IMR-90 (cell line): Measurements from ENCODE around the gene CDC7. TPM values are rescaled to one million over a fixed set of nuclear protein-coding genes. Genes with fewer than 3 reads are reported as not detected.

Experiments used
- ATAC-seq: fragments of 200-7000 bp; cut with Tn5 transposase; 2 replicates; pipeline ENCODE4 v1.9.1; 2020; ENCODE audit warnings: low read depth, mild to moderate bottlenecking, moderate library complexity
- BruUV-seq: library from RNA; stranded (reverse); fragments of 400-500 nt; replicated peaks from 2 replicates; lab custom pipeline; 2021; lab: Mats Ljungman, UMichigan
- CTCF ChIA-PET: fragments of 300-600 bp; formaldehyde crosslinking; extraction: SDS; loops from one replicate; lab custom pipeline; 2021; ENCODE audit warnings: antibody characterized with exemption; lab: Yijun Ruan, JAX
- POLR2A ChIA-PET: fragments of 300-600 bp; sonication (Branson Sonifier 250); formaldehyde crosslinking; loops from one replicate; lab custom pipeline; 2022; ENCODE audit warnings: antibody characterized with exemption; ENCODE audit not compliant: unreplicated experiment; lab: Charles Lee
- DNase-seq: peaks from one replicate; pipeline ENCODE4 v3.0.0; 2013
- H2AFZ ChIP-seq: replicated peaks from 2 replicates; pipeline ENCODE3; 2013; ENCODE audit warnings: low read length, mild to moderate bottlenecking; ENCODE audit not compliant: poor library complexity
- H2AK5ac ChIP-seq: 2 replicates; pipeline ENCODE4 v1.6.1; 2013; ENCODE audit warnings: low read depth, low read length, inconsistent platforms
- H2AK9ac ChIP-seq: replicated peaks from 2 replicates; pipeline ENCODE3; 2013; ENCODE audit warnings: mild to moderate bottlenecking, low read depth, low read length, moderate library complexity; ENCODE audit not compliant: poor library complexity
- H2BK120ac ChIP-seq: 2 replicates; pipeline ENCODE4 v1.6.1; 2013; ENCODE audit warnings: low read depth, low read length, inconsistent platforms
- H2BK15ac ChIP-seq: 3 replicates; pipeline ENCODE4 v1.6.1; 2013; ENCODE audit warnings: low read depth, low read length, inconsistent platforms
- H2BK20ac ChIP-seq: 2 replicates; pipeline ENCODE4 v1.6.1; 2013; ENCODE audit warnings: low read depth, mild to moderate bottlenecking, inconsistent platforms, low read length, moderate library complexity
- H2BK5ac ChIP-seq: 2 replicates; pipeline ENCODE4 v1.6.1; 2013; ENCODE audit warnings: mild to moderate bottlenecking, low read depth, low read length, inconsistent platforms; ENCODE audit not compliant: poor library complexity, severe bottlenecking
- H3K14ac ChIP-seq: replicated peaks from 2 replicates; pipeline ENCODE4 v1.6.1; 2013; ENCODE audit warnings: low read depth, low read length, inconsistent platforms
- H3K18ac ChIP-seq: 2 replicates; pipeline ENCODE4 v1.6.1; 2013; ENCODE audit warnings: low read depth, low read length, control low read depth
- H3K23ac ChIP-seq: 2 replicates; pipeline ENCODE4 v1.6.1; 2013; ENCODE audit warnings: low read depth, low read length, inconsistent platforms
- H3K27ac ChIP-seq: 2 replicates; pipeline ENCODE4 v1.5.1; 2013; ENCODE audit warnings: mild to moderate bottlenecking, control low read depth, low read length; ENCODE audit not compliant: insufficient read depth
- H3K27me3 ChIP-seq: 2 replicates; pipeline ENCODE4 v1.6.1; 2013; ENCODE audit warnings: low read length; ENCODE audit not compliant: control insufficient read depth, insufficient read depth
- H3K36me3 ChIP-seq: 2 replicates; pipeline ENCODE4 v1.6.1; 2013; ENCODE audit warnings: low read length, mixed read lengths; ENCODE audit not compliant: control insufficient read depth, insufficient read depth
- H3K4ac ChIP-seq: 2 replicates; pipeline ENCODE4 v1.6.1; 2013; ENCODE audit warnings: low read depth, low read length, inconsistent platforms
- H3K4me1 ChIP-seq: 2 replicates; pipeline ENCODE4 v1.6.1; 2013; ENCODE audit warnings: low read length, mixed read lengths; ENCODE audit not compliant: control insufficient read depth, insufficient read depth
- H3K4me2 ChIP-seq: 2 replicates; pipeline ENCODE4 v1.6.1; 2013; ENCODE audit warnings: low read depth, mild to moderate bottlenecking, control low read depth, low read length, moderate library complexity
- H3K4me3 ChIP-seq: 2 replicates; pipeline ENCODE4 v1.5.1; 2013; ENCODE audit warnings: low read depth, mild to moderate bottlenecking, control low read depth, low read length, moderate library complexity; ENCODE audit not compliant: insufficient read depth
- H3K56ac ChIP-seq: 2 replicates; pipeline ENCODE4 v1.6.1; 2013; ENCODE audit warnings: low read length, inconsistent platforms; ENCODE audit not compliant: insufficient read depth; ENCODE audit errors: extremely low read depth
- H3K79me1 ChIP-seq, 2 experiments: 2 replicates each; pipeline ENCODE4 v1.6.1; 2013; ENCODE audit warnings: low read length in 2 of 2, inconsistent platforms in 1 of 2, low read depth in 1 of 2
- H3K9ac ChIP-seq: 2 replicates; pipeline ENCODE4 v1.6.1; 2013; ENCODE audit warnings: low read depth, low read length, control low read depth
- H3K9me1 ChIP-seq: 2 replicates; pipeline ENCODE4 v1.6.1; 2013; ENCODE audit warnings: low read length, inconsistent platforms; ENCODE audit not compliant: insufficient read depth
- H3K9me3 ChIP-seq: 2 replicates; pipeline ENCODE4 v1.6.1; 2013; ENCODE audit warnings: low read length; ENCODE audit not compliant: control insufficient read depth, insufficient read depth
- H4K20me1 ChIP-seq: 2 replicates; pipeline ENCODE4 v1.6.1; 2013; ENCODE audit warnings: low read length, inconsistent platforms; ENCODE audit not compliant: insufficient read depth
- H4K5ac ChIP-seq: 2 replicates; pipeline ENCODE4 v1.6.1; 2013; ENCODE audit warnings: mild to moderate bottlenecking, low read depth, low read length, control low read depth
- H4K8ac ChIP-seq, 2 experiments: 2 replicates each; pipeline ENCODE4 v1.6.1; 2013; ENCODE audit warnings: low read depth in 2 of 2, low read length in 2 of 2, control low read depth in 1 of 2, inconsistent platforms in 1 of 2
- H4K91ac ChIP-seq: 2 replicates; pipeline ENCODE4 v1.6.1; 2013; ENCODE audit warnings: low read depth, low read length, inconsistent platforms; ENCODE audit not compliant: insufficient read depth
- BHLHE40 ChIP-seq: fragments of 150-350 bp; IDR thresholded peaks from 2 replicates; pipeline ENCODE4 v1.6.1; 2016; ENCODE audit warnings: mild to moderate bottlenecking, low read depth, low read length
- CEBPB ChIP-seq: IDR thresholded peaks from 2 replicates; pipeline ENCODE4 v1.6.1; 2012; ENCODE audit warnings: low read depth, low read length, improper control_type of control experiment
- CHD1 ChIP-seq: IDR thresholded peaks from 2 replicates; pipeline ENCODE4 v1.6.1; 2012; ENCODE audit warnings: low read depth, low read length, improper control_type of control experiment
- CTCF ChIP-seq: conservative IDR thresholded peaks from 2 replicates; pipeline ENCODE4 v1.5.1; 2012; ENCODE audit warnings: mild to moderate bottlenecking, low read depth, low read length, improper control_type of control experiment
- ELK1 ChIP-seq: fragments of 150-350 bp; IDR thresholded peaks from 2 replicates; pipeline ENCODE4 v1.6.1; 2016; ENCODE audit warnings: low read depth, mild to moderate bottlenecking, low read length, moderate library complexity, borderline replicate concordance
- FOS ChIP-seq: fragments of 150-350 bp; IDR thresholded peaks from 2 replicates; pipeline ENCODE4 v1.6.1; 2016; ENCODE audit warnings: low read depth, low read length
- MAFK ChIP-seq: IDR thresholded peaks from 2 replicates; pipeline ENCODE4 v1.6.1; 2012; ENCODE audit warnings: low read depth, low read length, improper control_type of control experiment
- MAZ ChIP-seq: IDR thresholded peaks from 2 replicates; pipeline ENCODE4 v1.6.1; 2012; ENCODE audit warnings: low read depth, mild to moderate bottlenecking, low read length, improper control_type of control experiment, moderate library complexity, borderline replicate concordance
- MXI1 ChIP-seq: IDR thresholded peaks from 2 replicates; pipeline ENCODE4 v1.6.1; 2012; ENCODE audit warnings: low read depth, mild to moderate bottlenecking, low read length, moderate library complexity, borderline replicate concordance
- NFE2L2 ChIP-seq: fragments of 150-350 bp; IDR thresholded peaks from 2 replicates; pipeline ENCODE4 v1.6.1; 2016; ENCODE audit warnings: low read depth, mild to moderate bottlenecking, low read length
- POLR2A ChIP-seq: IDR thresholded peaks from 2 replicates; pipeline ENCODE4 v1.6.1; 2012; ENCODE audit warnings: mild to moderate bottlenecking, low read depth, low read length
- RAD21 ChIP-seq: IDR thresholded peaks from 2 replicates; pipeline ENCODE4 v1.6.1; 2012; ENCODE audit warnings: low read length, improper control_type of control experiment
- RCOR1 ChIP-seq: IDR thresholded peaks from 2 replicates; pipeline ENCODE4 v1.6.1; 2012; ENCODE audit warnings: mild to moderate bottlenecking, low read length, improper control_type of control experiment; ENCODE audit not compliant: insufficient replicate concordance
- RFX5 ChIP-seq: IDR thresholded peaks from 2 replicates; pipeline ENCODE4 v1.8.0; 2012; ENCODE audit warnings: low read depth, mild to moderate bottlenecking, low read length, moderate library complexity
- SMC3 ChIP-seq: fragments of 150-350 bp; IDR thresholded peaks from 2 replicates; pipeline ENCODE4 v1.6.1; 2016; ENCODE audit warnings: low read depth, mild to moderate bottlenecking, antibody characterized with exemption, low read length, moderate library complexity
- USF2 ChIP-seq: fragments of 150-350 bp; IDR thresholded peaks from 2 replicates; pipeline ENCODE4 v1.6.1; 2017; ENCODE audit warnings: mild to moderate bottlenecking, antibody characterized with exemption, low read length, low read depth
- WGBS, 2 experiments: methylation state at CpG; one replicate each; pipeline versions ENCODE4 v1.1.5 to v1.1.7; 2013; ENCODE audit warnings: missing lambda C conversion rate in 2 of 2; ENCODE audit not compliant: insufficient read length in 1 of 2; ENCODE audit errors: extremely low coverage in 2 of 2; 5-methylcytosine and 5-hydroxymethylcytosine counted together
- dilution Hi-C: fragments of 300-500 bp; cut with HindIII; formaldehyde crosslinking; loops from one replicate; pipeline ENCODE4 v1.14.3; 2018; ENCODE audit warnings: low sequenced_read_pairs; ENCODE audit not compliant: unreplicated experiment
- in situ Hi-C: fragments of 300-500 bp; cut with MboI; formaldehyde crosslinking; loops from 3 replicates; pipeline ENCODE4 v1.14.3; 2019; ENCODE audit warnings: low sequenced_read_pairs, inconsistent platforms, mixed read lengths
- intact Hi-C: fragments of 100-400 bp; cut with micrococcal nuclease; formaldehyde crosslinking; loops from 2 replicates; pipeline ENCODE4 v1.10.0; 2022
- polyA plus RNA-seq, 3 experiments: library from polyadenylated mRNA; depleted of rRNA; stranded (reverse); fragments of >200 nt; gene quantifications; 2 replicates each; pipeline ENCODE4 v1.2.3, GENCODE V29; 2012; ENCODE audit warnings: low replicate concordance in 1 of 3
- total RNA-seq: library from RNA; depleted of rRNA; stranded (reverse); fragments of >200 nt; gene quantifications from 2 replicates; pipeline ENCODE4 v1.2.3, GENCODE V29; 2012

Gene CDC7
- total and polyA plus RNA-seq, 2 of the 4 experiments (the other 2 are of a cell fraction) = 4.3 to 4.7 TPM

GRCh38 chr1:91529856-91530255 lies 29.2 kb downstream of the CDC7 start:
- Histone ChIP-seq H2BK5ac (peak overlapping the region; percentile 66), H3K9me1 (no peaks in the 10 kb centered on the region), H3K4me2 (no peak overlapping the region), H3K36me3 (no peaks in the 10 kb centered on the region), H2AK5ac (no peak overlapping the region), H3K4ac (peak overlapping the region; percentile 81), H3K14ac (peak overlapping the region; percentile 35; the same call in 1 of the 2 replicates), H4K20me1 (no peaks in the 10 kb centered on the region), H3K27ac (no peak overlapping the region), H2AK9ac (no peak overlapping the region), H4K8ac (peak overlapping the region; percentile 17 to 84; a peak in 3 of 4 replicates), H3K23ac (no peak overlapping the region), H2AFZ (no peak overlapping the region), H2BK120ac (peak overlapping the region; percentile 80), H3K9me3 (no peaks in the 10 kb centered on the region), H3K4me1 (no peaks in the 10 kb centered on the region), H2BK15ac (no peak overlapping the region), H2BK20ac (peak overlapping the region; percentile 92; the same call in 1 of the 2 replicates), H4K91ac (peak overlapping the region; percentile 72; the same call in 1 of the 2 replicates), H3K56ac (no peak overlapping the region), H3K27me3 (peaks cover 11% of the 10 kb centered on the region), H3K4me3 (no peak overlapping the region), H3K9ac (no peak overlapping the region), H4K5ac (peak overlapping the region; percentile 98; the same call in 1 of the 2 replicates), H3K79me1 (no peaks in the 10 kb centered on the region), H3K18ac (peak overlapping the region; percentile 98; the same call in 1 of the 2 replicates)
- WGBS, 2 experiments = 100% methylated on average over 1 of the region's 3 CpGs; no CpG with 5 or more reads in 1 of the 2 experiments
- TF ChIP-seq CTCF (peak; percentile 58), BHLHE40 (no peak), RAD21 (peak; percentile 76), NFE2L2 (no peak), CHD1 (no peak), ELK1 (no peak), FOS (no peak), SMC3 (peak; percentile 59), RCOR1 (no peak), CEBPB (no peak), MXI1 (no peak), USF2 (no peak), MAFK (no peak), POLR2A (no peak), RFX5 (no peak), MAZ (no peak)
- ChIA-PET POLR2A (no interaction called here), CTCF (interaction anchor here (0.6 to 1.2 kb wide), 6 partner anchors 18 to 398 kb away, joined by 3 to 5 read pairs (median 4); no protein-coding TSS in a partner anchor)
- DNase-seq = peak; percentile 73
- intact Hi-C loops (loop anchor here (5.0 kb wide), 1 partner anchor 357 kb away; the partner anchor contains the start of gene TGFBR3), dilution Hi-C loops (no loop called here), in situ Hi-C loops (no loop called here)
- BruUV-seq = no TSS peak
- peak; percentile 61 for ATAC-seq
